ENCODE results near the gene SPRN.

SPRN gene

GRCh38 chr10:133466683-133467275 is 42.4 kb upstream of the SPRN start:
- TF ChIP-seq, protein P1, sequence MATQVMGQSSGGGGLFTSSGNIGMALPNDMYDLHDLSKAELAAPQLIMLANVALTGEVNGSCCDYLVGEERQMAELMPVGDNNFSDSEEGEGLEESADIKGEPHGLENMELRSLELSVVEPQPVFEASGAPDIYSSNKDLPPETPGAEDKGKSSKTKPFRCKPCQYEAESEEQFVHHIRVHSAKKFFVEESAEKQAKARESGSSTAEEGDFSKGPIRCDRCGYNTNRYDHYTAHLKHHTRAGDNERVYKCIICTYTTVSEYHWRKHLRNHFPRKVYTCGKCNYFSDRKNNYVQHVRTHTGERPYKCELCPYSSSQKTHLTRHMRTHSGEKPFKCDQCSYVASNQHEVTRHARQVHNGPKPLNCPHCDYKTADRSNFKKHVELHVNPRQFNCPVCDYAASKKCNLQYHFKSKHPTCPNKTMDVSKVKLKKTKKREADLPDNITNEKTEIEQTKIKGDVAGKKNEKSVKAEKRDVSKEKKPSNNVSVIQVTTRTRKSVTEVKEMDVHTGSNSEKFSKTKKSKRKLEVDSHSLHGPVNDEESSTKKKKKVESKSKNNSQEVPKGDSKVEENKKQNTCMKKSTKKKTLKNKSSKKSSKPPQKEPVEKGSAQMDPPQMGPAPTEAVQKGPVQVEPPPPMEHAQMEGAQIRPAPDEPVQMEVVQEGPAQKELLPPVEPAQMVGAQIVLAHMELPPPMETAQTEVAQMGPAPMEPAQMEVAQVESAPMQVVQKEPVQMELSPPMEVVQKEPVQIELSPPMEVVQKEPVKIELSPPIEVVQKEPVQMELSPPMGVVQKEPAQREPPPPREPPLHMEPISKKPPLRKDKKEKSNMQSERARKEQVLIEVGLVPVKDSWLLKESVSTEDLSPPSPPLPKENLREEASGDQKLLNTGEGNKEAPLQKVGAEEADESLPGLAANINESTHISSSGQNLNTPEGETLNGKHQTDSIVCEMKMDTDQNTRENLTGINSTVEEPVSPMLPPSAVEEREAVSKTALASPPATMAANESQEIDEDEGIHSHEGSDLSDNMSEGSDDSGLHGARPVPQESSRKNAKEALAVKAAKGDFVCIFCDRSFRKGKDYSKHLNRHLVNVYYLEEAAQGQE (IDR thresholded peaks at IDR 0.05; ENCODE audit: insufficient read depth in 1 of 2, low read depth in 2 of 2, low read length in 2 of 2) = no peak
- TF ChIP-seq TAF1 (IDR thresholded peaks at IDR 0.05; ENCODE audit: borderline replicate concordance, insufficient read depth, low read length) (no peak), SIN3A (IDR thresholded peaks at IDR 0.05; ENCODE audit: borderline replicate concordance, insufficient read depth, low read length) (no peak), POLR2AphosphoS5 (IDR thresholded peaks at IDR 0.05; ENCODE audit: low read depth, low read length) (no peak), FOXP2 (optimal IDR thresholded peaks at IDR 0.05; ENCODE audit: borderline replicate concordance, extremely low read depth, extremely low read length, insufficient read depth) (no peak)

GRCh38 chr10:133465950-133466474 is 41.6 kb upstream of the SPRN start:
- no peak for TF ChIP-seq TAF1 (IDR thresholded peaks at IDR 0.05; ENCODE audit: borderline replicate concordance, insufficient read depth, low read length)
- TF ChIP-seq POLR2AphosphoS5 (IDR thresholded peaks at IDR 0.05; ENCODE audit: low read depth, low read length) = no peak
- TF ChIP-seq, protein P1 (IDR thresholded peaks at IDR 0.05; ENCODE audit: insufficient read depth in 1 of 2, low read depth in 2 of 2, low read length in 2 of 2) = no peak
- no peak for TF ChIP-seq SIN3A (IDR thresholded peaks at IDR 0.05; ENCODE audit: borderline replicate concordance, insufficient read depth, low read length)
- TF ChIP-seq FOXP2 (optimal IDR thresholded peaks at IDR 0.05; ENCODE audit: borderline replicate concordance, extremely low read depth, extremely low read length, insufficient read depth) = no peak

DNA sequence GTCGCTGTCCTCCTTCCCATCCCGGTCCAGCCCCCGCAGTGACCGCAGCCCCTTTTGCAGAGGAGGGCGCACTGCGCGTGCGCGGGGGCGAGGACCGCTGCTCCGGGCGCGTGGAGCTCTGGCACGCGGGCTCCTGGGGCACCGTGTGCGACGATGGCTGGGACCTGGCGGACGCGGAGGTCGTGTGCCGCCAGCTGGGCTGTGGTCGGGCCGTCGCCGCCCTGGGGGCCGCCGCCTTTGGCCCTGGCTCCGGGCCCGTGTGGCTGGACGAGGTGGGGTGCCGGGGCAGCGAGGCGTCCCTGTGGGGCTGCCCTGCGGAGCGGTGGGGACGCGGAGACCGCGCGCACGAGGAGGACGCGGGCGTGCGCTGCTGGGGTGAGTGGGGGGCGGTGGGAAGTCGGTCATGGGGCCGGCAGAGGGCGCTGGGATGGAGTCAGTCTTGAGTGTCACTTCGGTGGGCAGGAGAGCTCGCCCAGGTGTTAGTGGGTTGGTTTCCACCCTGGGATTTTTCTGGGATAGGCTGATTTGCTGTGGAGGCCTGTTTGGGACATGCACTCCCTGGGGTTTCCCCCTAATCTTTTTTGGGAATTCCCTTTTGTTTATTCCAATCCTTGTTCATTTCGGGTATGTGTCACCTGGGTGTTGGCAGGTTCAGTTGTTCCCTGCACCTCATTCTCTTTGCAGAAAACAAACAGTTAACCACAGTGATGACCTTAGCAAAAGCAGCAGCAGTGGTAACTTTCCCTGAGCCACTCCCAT is 40.9 kb upstream of the SPRN start:
- TF ChIP-seq SIN3A (IDR thresholded peaks at IDR 0.05; ENCODE audit: borderline replicate concordance, insufficient read depth, low read length) (no peak), POLR2AphosphoS5 (IDR thresholded peaks at IDR 0.05; ENCODE audit: low read depth, low read length) (no peak), TAF1 (IDR thresholded peaks at IDR 0.05; ENCODE audit: borderline replicate concordance, insufficient read depth, low read length) (no peak), FOXP2 (optimal IDR thresholded peaks at IDR 0.05; ENCODE audit: borderline replicate concordance, extremely low read depth, extremely low read length, insufficient read depth) (no peak)
- TF ChIP-seq, protein P1 (IDR thresholded peaks at IDR 0.05; ENCODE audit: insufficient read depth in 1 of 2, low read depth in 2 of 2, low read length in 2 of 2) = no peak

DNA sequence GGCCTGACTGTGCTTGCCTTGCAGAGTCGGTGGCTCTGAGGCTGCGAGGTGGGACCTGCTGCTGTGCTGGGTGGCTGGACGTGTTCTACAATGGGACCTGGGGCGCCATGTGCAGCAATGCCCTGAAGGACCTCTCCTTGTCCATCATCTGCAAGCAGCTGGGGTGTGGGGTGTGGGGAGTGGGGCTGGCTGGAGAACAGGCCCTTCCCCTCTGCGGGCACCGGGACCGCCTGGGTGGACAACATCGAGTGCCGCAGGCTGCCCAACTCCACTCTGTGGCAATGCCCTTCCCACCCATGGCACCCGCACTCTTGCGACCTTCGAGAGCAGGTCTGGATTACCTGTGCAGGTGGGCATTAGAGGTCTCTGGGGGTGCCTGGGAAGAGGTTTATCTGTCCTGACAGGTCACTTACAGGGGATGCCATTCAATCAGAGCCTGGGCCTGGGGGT is 40.2 kb upstream of the SPRN start:
- no peak for TF ChIP-seq SIN3A (IDR thresholded peaks at IDR 0.05; ENCODE audit: borderline replicate concordance, insufficient read depth, low read length)

- TF ChIP-seq SIN3A (IDR thresholded peaks at IDR 0.05; ENCODE audit: borderline replicate concordance, insufficient read depth, low read length) (no peak), POLR2AphosphoS5 (IDR thresholded peaks at IDR 0.05; ENCODE audit: low read depth, low read length) (no peak), FOXP2 (optimal IDR thresholded peaks at IDR 0.05; ENCODE audit: borderline replicate concordance, extremely low read depth, extremely low read length, insufficient read depth) (no peak), TAF1 (IDR thresholded peaks at IDR 0.05; ENCODE audit: borderline replicate concordance, insufficient read depth, low read length) (no peak)
- TF ChIP-seq, protein P1 (IDR thresholded peaks at IDR 0.05; ENCODE audit: insufficient read depth in 1 of 2, low read depth in 2 of 2, low read length in 2 of 2) = no peak
Observed at GRCh38 chr10:133462512-133463305, 38.3 kb upstream of the SPRN start.
